ENCODE measurements around the gene ZSCAN30. TPM values are rescaled to one million over a fixed set of nuclear protein-coding genes. Genes with fewer than 3 reads are reported as not detected.

Gene ZSCAN30
- total RNA-seq, 2 donors from 2014 or later: 19.5 to 45.8 TPM

- peaks cover 0 to 3% of the 10 kb centered on the region in 2 donors for H3K4me1 ChIP-seq (ENCODE audit: control insufficient read depth in 1 of 2, low read depth in 2 of 2)
- no peak overlapping the region for H3K27ac ChIP-seq
- no peak for TF ChIP-seq CTCF (IDR thresholded peaks at IDR 0.05)
- DNase-seq (ENCODE audit: low spot score) (no peak), ATAC-seq (ENCODE audit: insufficient number of reproducible peaks, low FRiP score, low read depth) (no peak)
- no peak overlapping the region for H3K4me3 ChIP-seq
- H3K27me3 ChIP-seq (replicated peaks; ENCODE audit: insufficient read depth): no peaks in the 10 kb centered on the region
- no peaks in the 10 kb centered on the region for H3K9me3 ChIP-seq
- peaks cover 4% of the 10 kb centered on the region for H3K36me3 ChIP-seq
These were observed 7.7 kb downstream of the ZSCAN30 start for GRCh38 chr18:35282353-35282752.

GRCh38 chr18:35278969-35279368 is 11.1 kb downstream of the ZSCAN30 start:
- Histone ChIP-seq H3K27me3 (replicated peaks; ENCODE audit: insufficient read depth) (no peaks in the 10 kb centered on the region), H3K4me1 (ENCODE audit: control insufficient read depth in 1 of 2, low read depth in 2 of 2) (no peaks in the 10 kb centered on the region), H3K9me3 (no peaks in the 10 kb centered on the region), H3K4me3 (no peak overlapping the region), H3K27ac (no peak overlapping the region), H3K36me3 (peaks cover 4% of the 10 kb centered on the region)
- no peak for DNase-seq (ENCODE audit: low spot score)
- no peak for ATAC-seq (ENCODE audit: insufficient number of reproducible peaks, low FRiP score, low read depth)
- no peak for TF ChIP-seq CTCF (IDR thresholded peaks at IDR 0.05)

- Histone ChIP-seq H3K27ac (no peak overlapping the region), H3K27me3 (replicated peaks; ENCODE audit: insufficient read depth) (no peaks in the 10 kb centered on the region), H3K9me3 (no peaks in the 10 kb centered on the region), H3K36me3 (peaks cover under 1% of the 10 kb centered on the region), H3K4me3 (no peak overlapping the region), H3K4me1 (ENCODE audit: control insufficient read depth in 1 of 2, low read depth in 2 of 2) (no peaks in the 10 kb centered on the region)
- no peak for DNase-seq (ENCODE audit: low spot score)
- ATAC-seq (ENCODE audit: insufficient number of reproducible peaks, low FRiP score, low read depth): no peak
- TF ChIP-seq CTCF (IDR thresholded peaks at IDR 0.05): no peak
These were observed 11.9 kb downstream of the ZSCAN30 start for GRCh38 chr18:35278085-35278484.

- no peaks in the 10 kb centered on the region for H3K36me3 ChIP-seq
- ATAC-seq (ENCODE audit: insufficient number of reproducible peaks, low FRiP score, low read depth): no peak
- no peak overlapping the region for H3K27ac ChIP-seq
- no peak for DNase-seq (ENCODE audit: low spot score)
- H3K27me3 ChIP-seq (replicated peaks; ENCODE audit: insufficient read depth): no peaks in the 10 kb centered on the region
- H3K4me1 ChIP-seq (ENCODE audit: control insufficient read depth in 1 of 2, low read depth in 2 of 2): no peaks in the 10 kb centered on the region
- no peak for TF ChIP-seq CTCF (IDR thresholded peaks at IDR 0.05)
- no peak overlapping the region for H3K4me3 ChIP-seq
- H3K9me3 ChIP-seq: no peaks in the 10 kb centered on the region
These were observed 12.4 kb downstream of the ZSCAN30 start for GRCh38 chr18:35277633-35278032.

GRCh38 chr18:35276267-35276666 is 13.8 kb downstream of the ZSCAN30 start:
- ATAC-seq (ENCODE audit: insufficient number of reproducible peaks, low FRiP score, low read depth) (no peak), DNase-seq (ENCODE audit: low spot score) (no peak)
- Histone ChIP-seq H3K4me3 (no peak overlapping the region), H3K9me3 (no peaks in the 10 kb centered on the region), H3K27me3 (replicated peaks; ENCODE audit: insufficient read depth) (no peaks in the 10 kb centered on the region), H3K36me3 (no peaks in the 10 kb centered on the region), H3K4me1 (ENCODE audit: control insufficient read depth in 1 of 2, low read depth in 2 of 2) (no peaks in the 10 kb centered on the region), H3K27ac (no peak overlapping the region)
- no peak for TF ChIP-seq CTCF (IDR thresholded peaks at IDR 0.05)
